ENCODE results near the gene PIR. TPM values are rescaled to one million over a fixed set of nuclear protein-coding genes. Genes with fewer than 3 reads are reported as not detected.

PIR gene
- total RNA-seq, 1 donor from 2014 or later, result 21.8 TPM

GRCh38 chrX:15376956-15377355 lies 116.2 kb downstream of the PIR start:
- no peak overlapping the region for H3K4me3 Mint-ChIP-seq (ENCODE audit: unreplicated experiment)
- H3K36me3 Mint-ChIP-seq (ENCODE audit: unreplicated experiment), result no peaks in the 10 kb centered on the region
- H3K4me1 Mint-ChIP-seq (ENCODE audit: unreplicated experiment), result peaks cover 11% of the 10 kb centered on the region
- no peak for DNase-seq (ENCODE audit: extremely low spot score, unreplicated experiment)
- H3K9me3 Mint-ChIP-seq (ENCODE audit: unreplicated experiment), result peaks cover 4% of the 10 kb centered on the region
- TF ChIP-seq CTCF (IDR thresholded peaks at IDR 0.05), result no peak
- H3K27ac Mint-ChIP-seq (ENCODE audit: unreplicated experiment), result no peak overlapping the region
- H3K27me3 Mint-ChIP-seq (ENCODE audit: unreplicated experiment), result no peaks in the 10 kb centered on the region

GRCh38 chrX:15373976-15374375 lies 119.2 kb downstream of the PIR start:
- DNase-seq (ENCODE audit: extremely low spot score, unreplicated experiment), result no peak
- H3K36me3 Mint-ChIP-seq (ENCODE audit: unreplicated experiment), result no peaks in the 10 kb centered on the region
- no peak overlapping the region for H3K27ac Mint-ChIP-seq (ENCODE audit: unreplicated experiment)
- no peak overlapping the region for H3K4me3 Mint-ChIP-seq (ENCODE audit: unreplicated experiment)
- peaks cover 4% of the 10 kb centered on the region for H3K9me3 Mint-ChIP-seq (ENCODE audit: unreplicated experiment)
- H3K27me3 Mint-ChIP-seq (ENCODE audit: unreplicated experiment), result peaks cover 3% of the 10 kb centered on the region
- TF ChIP-seq CTCF (IDR thresholded peaks at IDR 0.05), result no peak
- H3K4me1 Mint-ChIP-seq (ENCODE audit: unreplicated experiment), result peaks cover 11% of the 10 kb centered on the region

GRCh38 chrX:15366506-15367352 lies 126.4 kb downstream of the PIR start:
- Mint-ChIP-seq H3K27ac (ENCODE audit: unreplicated experiment) (no peak overlapping the region), H3K36me3 (ENCODE audit: unreplicated experiment) (no peaks in the 10 kb centered on the region), H3K4me1 (ENCODE audit: unreplicated experiment) (no peaks in the 10 kb centered on the region), H3K27me3 (ENCODE audit: unreplicated experiment) (peaks cover 7% of the 10 kb centered on the region), H3K4me3 (ENCODE audit: unreplicated experiment) (no peak overlapping the region), H3K9me3 (ENCODE audit: unreplicated experiment) (no peaks in the 10 kb centered on the region)
- no peak for DNase-seq (ENCODE audit: extremely low spot score, unreplicated experiment)
- TF ChIP-seq CTCF (IDR thresholded peaks at IDR 0.05), result no peak

GRCh38 chrX:15359701-15360100 lies 133.4 kb downstream of the PIR start:
- H3K36me3 Mint-ChIP-seq (ENCODE audit: unreplicated experiment), result no peaks in the 10 kb centered on the region
- no peaks in the 10 kb centered on the region for H3K9me3 Mint-ChIP-seq (ENCODE audit: unreplicated experiment)
- DNase-seq (ENCODE audit: extremely low spot score, unreplicated experiment), result no peak
- H3K4me3 Mint-ChIP-seq (ENCODE audit: unreplicated experiment), result no peak overlapping the region
- H3K27ac Mint-ChIP-seq (ENCODE audit: unreplicated experiment), result peak overlapping the region; percentile 39
- H3K27me3 Mint-ChIP-seq (ENCODE audit: unreplicated experiment), result peaks cover 6% of the 10 kb centered on the region
- no peak for TF ChIP-seq CTCF (IDR thresholded peaks at IDR 0.05)
- peaks cover 2% of the 10 kb centered on the region for H3K4me1 Mint-ChIP-seq (ENCODE audit: unreplicated experiment)

- Mint-ChIP-seq H3K27ac (ENCODE audit: unreplicated experiment) (no peak overlapping the region), H3K4me3 (ENCODE audit: unreplicated experiment) (no peak overlapping the region), H3K27me3 (ENCODE audit: unreplicated experiment) (peaks cover 6% of the 10 kb centered on the region), H3K9me3 (ENCODE audit: unreplicated experiment) (no peaks in the 10 kb centered on the region), H3K36me3 (ENCODE audit: unreplicated experiment) (no peaks in the 10 kb centered on the region), H3K4me1 (ENCODE audit: unreplicated experiment) (peaks cover 2% of the 10 kb centered on the region)
- DNase-seq (ENCODE audit: extremely low spot score, unreplicated experiment), result no peak
- no peak for TF ChIP-seq CTCF (IDR thresholded peaks at IDR 0.05)
Observed at GRCh38 chrX:15358533-15358932, 134.6 kb downstream of the PIR start.
